ENCODE results near the gene SHANK3. TPM values are rescaled to one million over a fixed set of nuclear protein-coding genes. Genes with fewer than 3 reads are reported as not detected.

SHANK3 gene
- total RNA-seq, 1 donor from 2014 or later: 10.6 TPM

- H3K27me3 ChIP-seq (ENCODE audit: insufficient read depth, low read length): no peaks in the 10 kb centered on the region
- H3K36me3 ChIP-seq (ENCODE audit: insufficient read depth, low read length): no peaks in the 10 kb centered on the region
- H3K9ac ChIP-seq (ENCODE audit: low read length): no peak overlapping the region
- no peak overlapping the region for H3K4me3 ChIP-seq (ENCODE audit: insufficient read depth, low read depth, low read length)
- no peaks in the 10 kb centered on the region for H3K79me2 ChIP-seq (ENCODE audit: insufficient read depth, low read length)
- no peak overlapping the region for H3K4me2 ChIP-seq (ENCODE audit: low read length)
- no peak overlapping the region for H2AFZ ChIP-seq (ENCODE audit: low read depth, low read length)
- no peaks in the 10 kb centered on the region for H3K9me3 ChIP-seq (ENCODE audit: insufficient read depth, low read depth, low read length)
- Mint-ChIP-seq H3K36me3 (ENCODE audit: low read depth, unreplicated experiment) (peaks cover 31% of the 10 kb centered on the region), H3K4me3 (ENCODE audit: unreplicated experiment) (no peak overlapping the region), H3K27me3 (ENCODE audit: low read depth, unreplicated experiment) (peaks cover 41% of the 10 kb centered on the region), H3K9me3 (ENCODE audit: unreplicated experiment) (peaks cover 6% of the 10 kb centered on the region), H3K27ac (ENCODE audit: unreplicated experiment) (no peak overlapping the region), H3K4me1 (ENCODE audit: low read depth, unreplicated experiment) (no peaks in the 10 kb centered on the region)
- peaks cover 11% of the 10 kb centered on the region for H4K20me1 ChIP-seq (ENCODE audit: insufficient read depth, low read length)
- H3K27ac ChIP-seq (ENCODE audit: low read depth, low read length): no peak overlapping the region
- H3K4me1 ChIP-seq (ENCODE audit: insufficient read depth, low read length): no peaks in the 10 kb centered on the region
- TF ChIP-seq EZH2 (IDR thresholded peaks at IDR 0.05; ENCODE audit: insufficient read depth, low read length) (no peak), CTCF (IDR thresholded peaks at IDR 0.05; ENCODE audit: insufficient read depth, low read depth, low read length) (no peak)
- DNase-seq (ENCODE audit: low read depth) (no peak), FAIRE-seq (no peak)
Observed at GRCh38 chr22:50714150-50714549, 41.5 kb downstream of the SHANK3 start.

- Histone ChIP-seq H3K9me3 (ENCODE audit: insufficient read depth, low read depth, low read length) (no peaks in the 10 kb centered on the region), H2AFZ (ENCODE audit: low read depth, low read length) (no peak overlapping the region), H3K79me2 (ENCODE audit: insufficient read depth, low read length) (no peaks in the 10 kb centered on the region), H4K20me1 (ENCODE audit: insufficient read depth, low read length) (peaks cover 11% of the 10 kb centered on the region), H3K4me2 (ENCODE audit: low read length) (no peak overlapping the region), H3K27me3 (ENCODE audit: insufficient read depth, low read length) (no peaks in the 10 kb centered on the region), H3K27ac (ENCODE audit: low read depth, low read length) (no peak overlapping the region), H3K4me1 (ENCODE audit: insufficient read depth, low read length) (no peaks in the 10 kb centered on the region), H3K36me3 (ENCODE audit: insufficient read depth, low read length) (no peaks in the 10 kb centered on the region), H3K9ac (ENCODE audit: low read length) (no peak overlapping the region), H3K4me3 (ENCODE audit: insufficient read depth, low read depth, low read length) (no peak overlapping the region)
- Mint-ChIP-seq H3K4me3 (ENCODE audit: unreplicated experiment) (no peak overlapping the region), H3K36me3 (ENCODE audit: low read depth, unreplicated experiment) (peaks cover 31% of the 10 kb centered on the region), H3K4me1 (ENCODE audit: low read depth, unreplicated experiment) (no peaks in the 10 kb centered on the region), H3K9me3 (ENCODE audit: unreplicated experiment) (peaks cover 6% of the 10 kb centered on the region), H3K27me3 (ENCODE audit: low read depth, unreplicated experiment) (peaks cover 47% of the 10 kb centered on the region), H3K27ac (ENCODE audit: unreplicated experiment) (no peak overlapping the region)
- TF ChIP-seq CTCF (IDR thresholded peaks at IDR 0.05; ENCODE audit: insufficient read depth, low read depth, low read length) (no peak), EZH2 (IDR thresholded peaks at IDR 0.05; ENCODE audit: insufficient read depth, low read length) (no peak)
- DNase-seq (ENCODE audit: low read depth) (no peak), FAIRE-seq (no peak)
Observed at GRCh38 chr22:50714631-50715179, 42.1 kb downstream of the SHANK3 start.

GRCh38 chr22:50715250-50715649 is 42.6 kb downstream of the SHANK3 start:
- H3K4me2 ChIP-seq (ENCODE audit: low read length): no peak overlapping the region
- no peak overlapping the region for H3K27ac Mint-ChIP-seq (ENCODE audit: unreplicated experiment)

More at GRCh38 chr22:50715250-50715649, 42.6 kb downstream of the SHANK3 start:
- no peak for DNase-seq (ENCODE audit: low read depth)
- no peak overlapping the region for H3K4me3 Mint-ChIP-seq (ENCODE audit: unreplicated experiment)
- H3K4me1 ChIP-seq (ENCODE audit: insufficient read depth, low read length): no peaks in the 10 kb centered on the region
- no peaks in the 10 kb centered on the region for H3K27me3 ChIP-seq (ENCODE audit: insufficient read depth, low read length)
- H3K79me2 ChIP-seq (ENCODE audit: insufficient read depth, low read length): no peaks in the 10 kb centered on the region
- TF ChIP-seq EZH2 (IDR thresholded peaks at IDR 0.05; ENCODE audit: insufficient read depth, low read length) (no peak), CTCF (IDR thresholded peaks at IDR 0.05; ENCODE audit: insufficient read depth, low read depth, low read length) (no peak)
- no peak for FAIRE-seq
- H3K36me3 ChIP-seq (ENCODE audit: insufficient read depth, low read length): no peaks in the 10 kb centered on the region
- no peaks in the 10 kb centered on the region for H3K4me1 Mint-ChIP-seq (ENCODE audit: low read depth, unreplicated experiment)
- H3K27ac ChIP-seq (ENCODE audit: low read depth, low read length): no peak overlapping the region
- H3K9ac ChIP-seq (ENCODE audit: low read length): no peak overlapping the region
- peaks cover 6% of the 10 kb centered on the region for H3K9me3 Mint-ChIP-seq (ENCODE audit: unreplicated experiment)
- H3K36me3 Mint-ChIP-seq (ENCODE audit: low read depth, unreplicated experiment): peaks cover 31% of the 10 kb centered on the region
- peaks cover 48% of the 10 kb centered on the region for H3K27me3 Mint-ChIP-seq (ENCODE audit: low read depth, unreplicated experiment)
- H4K20me1 ChIP-seq (ENCODE audit: insufficient read depth, low read length): peaks cover 11% of the 10 kb centered on the region
- no peaks in the 10 kb centered on the region for H3K9me3 ChIP-seq (ENCODE audit: insufficient read depth, low read depth, low read length)
- H3K4me3 ChIP-seq (ENCODE audit: insufficient read depth, low read depth, low read length): no peak overlapping the region
- no peak overlapping the region for H2AFZ ChIP-seq (ENCODE audit: low read depth, low read length)
